Gastroesophageal sphincter (tissue), 3 donors: ENCODE measurements around the gene MACROD2.

Experiments
- CTCF ChIP-seq, 4 experiments: fragments of 200-600 bp in 2 of 4; fragments of 450-650 bp in 2 of 4; sonication (generic) in 1 of 4; IDR thresholded peaks; one replicate each; pipeline ENCODE4 v1.5.1; 2017 to 2019; ENCODE audit warnings: antibody characterized with exemption in 4 of 4, mild to moderate bottlenecking in 2 of 4, moderate library complexity in 2 of 4
- EP300 ChIP-seq: sonication (generic); formaldehyde crosslinking; IDR thresholded peaks from one replicate; pipeline ENCODE4 v1.6.1; 2017; ENCODE audit warnings: antibody characterized with exemption, mild to moderate bottlenecking
- POLR2A ChIP-seq, 2 donors: fragments of 450-650 bp; IDR thresholded peaks; one replicate each; pipeline ENCODE4 v1.6.1; 2017; ENCODE audit warnings: antibody characterized with exemption in 2 of 2, mild to moderate bottlenecking in 2 of 2, moderate library complexity in 1 of 2

- TF ChIP-seq CTCF (IDR thresholded peaks at IDR 0.05) (no peak), POLR2A (IDR thresholded peaks at IDR 0.05) (no peak), EP300 (no peak)
Observed at GRCh38 chr20:14732996-14733395, 737.7 kb downstream of the MACROD2 start.
